HEK293 (cell line): ENCODE results near the gene CLEC14A.

Experiments
- BCL11A ChIP-seq: fragments of 450-650 bp; formaldehyde crosslinking; IDR thresholded peaks from 2 replicates; pipeline ENCODE4 v1.5.1; 2016; ENCODE audit warnings: low read depth, missing biosample characterization, missing genetic modification characterization
- HOXA7 ChIP-seq: sonication (generic); formaldehyde crosslinking; IDR thresholded peaks from 2 replicates; pipeline ENCODE4 v1.8.1; 2022; ENCODE audit warnings: missing genetic modification reagents, borderline replicate concordance
- KLF10 ChIP-seq: fragments of 450-650 bp; IDR thresholded peaks from 2 replicates; pipeline ENCODE4 v1.5.1; 2018; ENCODE audit warnings: missing biosample characterization, mild to moderate bottlenecking, missing genetic modification characterization
- MYNN ChIP-seq: fragments of 450-650 bp; formaldehyde crosslinking; IDR thresholded peaks from 2 replicates; pipeline ENCODE4 v1.5.1; 2016; ENCODE audit warnings: missing biosample characterization, missing genetic modification characterization, borderline replicate concordance
- PRDM1 ChIP-seq: fragments of 450-650 bp; formaldehyde crosslinking; IDR thresholded peaks from 2 replicates; pipeline ENCODE4; 2016; ENCODE audit warnings: missing biosample characterization, missing genetic modification characterization
- YY1 ChIP-seq: fragments of 450-650 bp; formaldehyde crosslinking; IDR thresholded peaks from 2 replicates; pipeline ENCODE4 v1.5.1; 2018; ENCODE audit warnings: missing biosample characterization, missing genetic modification characterization
- ZNF398 ChIP-seq: fragments of 450-650 bp; formaldehyde crosslinking; IDR thresholded peaks from 2 replicates; pipeline ENCODE4 v1.5.1; 2017; ENCODE audit warnings: missing biosample characterization, missing genetic modification characterization
- ZNF449 ChIP-seq: fragments of 450-650 bp; formaldehyde crosslinking; IDR thresholded peaks from 2 replicates; pipeline ENCODE4 v1.5.1; 2017; ENCODE audit warnings: missing biosample characterization, mild to moderate bottlenecking, missing genetic modification characterization, moderate library complexity
- ZNF785 ChIP-seq: fragments of 450-650 bp; formaldehyde crosslinking; IDR thresholded peaks from 2 replicates; pipeline ENCODE4 v1.5.1; 2016; ENCODE audit warnings: missing biosample characterization, missing genetic modification characterization
- TF ChIP-seq, protein P1 (sequence below): fragments of 450-650 bp; formaldehyde crosslinking; IDR thresholded peaks from 2 replicates; pipeline ENCODE4 v1.5.1; 2016; ENCODE audit warnings: missing biosample characterization, missing genetic modification characterization
- TF ChIP-seq, protein P2 (sequence below): fragments of 450-650 bp; formaldehyde crosslinking; IDR thresholded peaks from 2 replicates; pipeline ENCODE4 v1.5.1; 2016; ENCODE audit warnings: missing biosample characterization, missing genetic modification characterization, low read depth

DNA sequence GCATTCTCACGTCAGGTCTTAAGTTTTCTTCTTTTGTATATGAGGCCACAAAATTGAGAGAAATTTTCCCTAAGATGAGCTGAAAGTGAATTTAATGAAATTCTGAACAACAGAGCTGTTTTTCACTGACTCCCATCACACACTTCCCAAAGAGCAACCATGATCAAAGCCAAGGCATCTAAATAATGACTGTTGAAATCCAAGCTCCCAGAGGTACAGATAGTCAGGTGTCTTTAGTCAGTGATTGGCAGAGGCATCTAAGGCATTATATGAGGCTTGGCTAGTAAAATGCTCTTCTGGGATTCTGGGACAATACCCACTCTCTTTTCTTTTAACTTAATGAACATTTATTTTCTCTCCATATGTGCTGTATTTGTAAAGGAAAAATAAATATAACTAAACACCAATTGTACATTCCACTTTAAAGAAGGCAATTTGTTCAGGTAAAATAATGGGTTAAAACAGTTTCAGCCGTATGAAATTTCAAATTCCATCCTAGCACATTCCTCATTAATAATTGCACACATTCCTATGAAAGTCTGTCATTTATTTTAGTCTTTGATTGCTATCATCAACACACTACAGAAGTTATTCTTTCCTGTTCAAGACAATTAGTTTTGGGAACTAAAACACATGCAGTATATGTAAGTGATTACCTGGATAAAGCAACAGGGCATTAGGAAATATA is 49.1 kb downstream of the CLEC14A start:
- TF ChIP-seq, protein P1, sequence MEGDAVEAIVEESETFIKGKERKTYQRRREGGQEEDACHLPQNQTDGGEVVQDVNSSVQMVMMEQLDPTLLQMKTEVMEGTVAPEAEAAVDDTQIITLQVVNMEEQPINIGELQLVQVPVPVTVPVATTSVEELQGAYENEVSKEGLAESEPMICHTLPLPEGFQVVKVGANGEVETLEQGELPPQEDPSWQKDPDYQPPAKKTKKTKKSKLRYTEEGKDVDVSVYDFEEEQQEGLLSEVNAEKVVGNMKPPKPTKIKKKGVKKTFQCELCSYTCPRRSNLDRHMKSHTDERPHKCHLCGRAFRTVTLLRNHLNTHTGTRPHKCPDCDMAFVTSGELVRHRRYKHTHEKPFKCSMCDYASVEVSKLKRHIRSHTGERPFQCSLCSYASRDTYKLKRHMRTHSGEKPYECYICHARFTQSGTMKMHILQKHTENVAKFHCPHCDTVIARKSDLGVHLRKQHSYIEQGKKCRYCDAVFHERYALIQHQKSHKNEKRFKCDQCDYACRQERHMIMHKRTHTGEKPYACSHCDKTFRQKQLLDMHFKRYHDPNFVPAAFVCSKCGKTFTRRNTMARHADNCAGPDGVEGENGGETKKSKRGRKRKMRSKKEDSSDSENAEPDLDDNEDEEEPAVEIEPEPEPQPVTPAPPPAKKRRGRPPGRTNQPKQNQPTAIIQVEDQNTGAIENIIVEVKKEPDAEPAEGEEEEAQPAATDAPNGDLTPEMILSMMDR, result no peak
- TF ChIP-seq ZNF785 (tag by site-specific recombination) (no peak), YY1 (tag by site-specific recombination) (no peak), KLF10 (tag by site-specific recombination) (no peak), MYNN (tag by site-specific recombination) (no peak), ZNF398 (tag by site-specific recombination) (no peak), PRDM1 (tag by site-specific recombination) (no peak), ZNF449 (tag by site-specific recombination) (no peak), HOXA7 (CRISPR knock-in tag) (no peak), BCL11A (no peak)
- TF ChIP-seq, protein P2, sequence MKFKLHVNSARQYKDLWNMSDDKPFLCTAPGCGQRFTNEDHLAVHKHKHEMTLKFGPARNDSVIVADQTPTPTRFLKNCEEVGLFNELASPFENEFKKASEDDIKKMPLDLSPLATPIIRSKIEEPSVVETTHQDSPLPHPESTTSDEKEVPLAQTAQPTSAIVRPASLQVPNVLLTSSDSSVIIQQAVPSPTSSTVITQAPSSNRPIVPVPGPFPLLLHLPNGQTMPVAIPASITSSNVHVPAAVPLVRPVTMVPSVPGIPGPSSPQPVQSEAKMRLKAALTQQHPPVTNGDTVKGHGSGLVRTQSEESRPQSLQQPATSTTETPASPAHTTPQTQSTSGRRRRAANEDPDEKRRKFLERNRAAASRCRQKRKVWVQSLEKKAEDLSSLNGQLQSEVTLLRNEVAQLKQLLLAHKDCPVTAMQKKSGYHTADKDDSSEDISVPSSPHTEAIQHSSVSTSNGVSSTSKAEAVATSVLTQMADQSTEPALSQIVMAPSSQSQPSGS (tag by site-specific recombination), result no peak
